HL-60/S4 treated with phorbol 12-myristate 13-acetate at 8.2 ng/mL for 4 days and 3 days (cell line): Measurements from ENCODE around the gene MRPL16.
"Not testable (repeated sequence)": the region's sequence is repeated elsewhere in the genome, so short reads cannot be mapped to it uniquely, and the experiment has no call there.

Experiments
- in situ Hi-C: fragments of 300-500 bp; cut with MboI; formaldehyde crosslinking; loops from 2 replicates; pipeline ENCODE4 v1.15.0; 2022; ENCODE audit warnings: low sequenced_read_pairs

MRPL16 gene

DNA sequence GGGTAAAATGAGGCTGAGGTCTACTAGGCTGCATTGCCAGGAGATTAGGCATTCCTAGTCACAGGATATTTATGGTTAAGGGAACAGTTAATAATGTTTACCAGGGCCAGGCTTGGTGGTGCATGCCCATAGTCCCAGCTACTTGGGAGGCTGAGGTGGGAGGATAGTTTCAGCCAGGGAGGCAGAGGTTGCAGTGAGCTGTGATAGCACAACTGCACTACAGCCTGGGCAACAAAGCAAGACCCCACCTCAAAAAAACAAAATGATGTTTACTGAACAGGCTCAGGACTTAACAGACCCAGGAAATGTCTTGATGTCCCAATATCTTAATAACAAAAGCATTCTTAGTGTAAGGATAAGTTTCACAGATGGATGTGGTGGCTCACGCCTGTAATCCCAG lies 2.8 kb upstream of the MRPL16 start:
- in situ Hi-C loops: no loop called here

DNA sequence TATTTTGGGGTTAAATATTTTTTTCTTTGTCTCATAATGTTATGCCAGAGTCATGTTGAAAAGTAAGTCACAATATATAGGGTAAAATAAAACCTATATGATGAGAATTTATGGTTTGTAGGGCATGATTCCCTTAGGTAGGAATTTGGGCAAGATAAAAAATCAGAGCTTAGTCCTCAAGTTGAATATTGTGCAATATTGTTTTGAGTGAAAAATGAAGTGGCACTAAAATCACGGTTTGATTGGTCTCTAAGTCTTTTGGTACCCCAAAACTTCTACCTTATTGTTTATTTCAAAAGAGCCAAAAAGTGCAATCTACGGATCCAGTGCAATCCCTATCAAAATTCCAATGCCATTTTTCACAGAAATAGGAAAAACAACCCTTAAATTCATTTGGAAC lies 1.6 kb upstream of the MRPL16 start:
- in situ Hi-C loops: no loop called here

DNA sequence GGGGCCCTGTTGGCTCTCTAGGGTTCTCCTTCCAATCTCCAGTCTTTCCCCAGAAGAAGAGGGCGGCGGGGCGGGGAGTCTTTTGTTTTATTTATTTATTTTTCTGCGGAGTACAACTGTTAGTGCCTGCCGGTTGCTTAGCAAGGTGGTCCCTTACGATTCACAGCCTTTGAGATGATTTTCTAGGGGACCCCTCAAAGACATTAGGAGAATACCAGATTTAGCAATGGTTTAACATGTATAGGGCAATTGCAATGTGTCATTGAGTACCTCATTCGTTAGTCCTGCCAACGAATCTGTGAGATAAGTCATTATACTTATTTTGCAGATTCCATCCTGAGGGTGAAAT lies 307 bp upstream of the MRPL16 start:
- in situ Hi-C loops: no loop called here

DNA sequence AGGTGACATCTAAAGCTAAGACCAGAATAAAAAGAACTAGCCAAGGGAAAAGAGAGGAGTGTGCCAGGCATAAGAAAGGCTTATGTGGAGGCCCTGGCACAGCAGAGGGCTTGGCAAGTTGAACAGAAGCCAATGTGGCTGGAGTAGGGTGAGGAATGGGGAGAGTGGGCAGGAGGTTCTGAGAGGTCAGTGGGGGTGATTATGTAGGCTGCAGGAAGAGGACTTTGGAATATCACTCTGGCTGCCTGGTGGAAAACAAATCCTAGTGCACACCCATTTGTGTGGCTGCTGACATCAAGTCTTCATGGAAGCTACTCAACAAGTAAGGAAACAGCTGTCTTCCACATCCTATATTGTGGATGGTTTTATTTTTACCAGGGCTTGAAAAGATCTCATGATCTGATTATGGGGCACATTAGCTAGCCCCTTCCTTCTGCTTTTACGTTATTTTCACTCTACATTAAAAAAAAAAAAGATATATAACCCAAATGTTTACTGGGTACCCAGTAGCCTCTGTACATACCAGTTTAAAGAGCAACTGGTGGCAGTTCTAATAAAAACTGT lies 3.4 kb downstream of the MRPL16 start:
- in situ Hi-C loops: no loop called here

DNA sequence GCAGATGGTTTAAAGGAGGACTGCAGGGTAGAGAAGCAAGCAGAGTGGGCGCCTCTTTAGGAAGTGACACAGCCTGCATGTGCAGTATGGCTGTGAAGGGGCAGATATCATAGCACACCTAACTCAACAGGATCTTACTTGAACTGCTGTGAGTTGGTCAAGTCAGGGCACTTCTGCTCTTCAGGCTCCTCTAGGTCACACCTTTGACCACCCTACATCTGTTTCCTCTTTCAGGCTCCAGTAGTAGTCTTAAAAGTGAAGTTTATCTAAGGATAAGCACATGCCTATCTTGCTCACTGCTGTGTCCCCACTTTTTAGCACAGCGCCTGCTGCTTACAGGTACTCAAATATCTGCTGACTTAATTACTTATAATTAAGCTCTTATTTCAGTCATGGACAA lies 6.5 kb downstream of the MRPL16 start:
- in situ Hi-C loops: loop anchor here (5.0 kb wide), 1 partner anchor 52 kb away; no protein-coding TSS in a partner anchor

DNA sequence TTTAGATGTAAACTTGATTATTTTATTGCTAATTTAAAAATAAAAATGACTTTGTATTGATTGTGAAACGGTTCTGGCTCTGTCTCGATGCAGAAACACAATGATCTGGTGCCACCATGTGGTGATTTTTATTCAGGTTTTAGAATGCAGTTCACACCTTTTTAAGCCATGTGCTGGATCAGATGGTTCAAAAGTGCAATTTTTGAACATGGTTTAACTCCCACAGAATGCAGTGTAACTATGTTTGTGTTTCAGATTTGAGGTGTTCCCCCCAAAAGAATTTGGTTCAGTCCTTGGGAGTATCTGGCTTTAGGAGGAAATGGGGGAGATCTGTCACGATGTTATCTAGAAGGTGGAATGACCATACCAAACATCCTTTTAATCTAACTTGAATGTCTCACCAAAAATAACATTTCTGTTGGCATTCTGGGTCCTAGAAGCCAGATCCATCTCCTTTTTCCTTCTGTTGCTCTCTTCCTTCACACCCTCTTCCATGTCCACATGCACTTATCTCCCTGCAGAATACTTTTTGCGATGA lies 7.9 kb downstream of the MRPL16 start:
- in situ Hi-C loops: loop anchor here (5.0 kb wide), 1 partner anchor 50 kb away; no protein-coding TSS in a partner anchor

DNA sequence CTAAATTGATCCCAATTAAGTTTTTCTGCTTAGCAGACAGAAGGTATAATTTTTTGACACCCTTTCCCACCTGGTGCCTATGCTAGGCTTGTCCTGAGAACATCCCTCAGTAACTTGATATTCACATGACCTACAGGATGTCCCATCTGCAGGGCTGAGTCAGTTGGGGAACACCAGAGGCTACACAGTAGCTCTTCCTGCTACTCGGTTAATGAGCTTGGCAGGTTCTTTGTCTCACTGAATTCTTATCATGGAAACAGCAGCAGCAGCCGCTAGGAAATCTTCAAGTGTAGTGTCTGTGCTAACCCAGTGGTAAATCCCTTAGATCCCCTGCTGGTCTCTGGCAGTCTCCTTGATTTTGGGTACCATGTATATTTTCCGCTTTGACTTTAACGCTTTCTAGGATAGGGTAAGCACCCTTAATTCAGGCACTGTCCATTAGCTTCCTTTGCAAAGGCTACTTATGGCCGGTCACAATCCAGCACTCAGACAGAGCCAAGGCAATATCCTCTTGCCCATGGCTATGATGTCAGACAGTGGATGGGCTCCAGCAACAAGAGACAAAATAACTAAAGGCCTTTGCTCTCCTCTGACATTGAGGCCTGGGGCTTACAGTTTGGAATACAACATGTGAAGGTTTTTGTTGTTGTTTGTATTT lies 8.5 kb downstream of the MRPL16 start:
- in situ Hi-C loops: loop anchor here (5.0 kb wide), 1 partner anchor 50 kb away; no protein-coding TSS in a partner anchor

DNA sequence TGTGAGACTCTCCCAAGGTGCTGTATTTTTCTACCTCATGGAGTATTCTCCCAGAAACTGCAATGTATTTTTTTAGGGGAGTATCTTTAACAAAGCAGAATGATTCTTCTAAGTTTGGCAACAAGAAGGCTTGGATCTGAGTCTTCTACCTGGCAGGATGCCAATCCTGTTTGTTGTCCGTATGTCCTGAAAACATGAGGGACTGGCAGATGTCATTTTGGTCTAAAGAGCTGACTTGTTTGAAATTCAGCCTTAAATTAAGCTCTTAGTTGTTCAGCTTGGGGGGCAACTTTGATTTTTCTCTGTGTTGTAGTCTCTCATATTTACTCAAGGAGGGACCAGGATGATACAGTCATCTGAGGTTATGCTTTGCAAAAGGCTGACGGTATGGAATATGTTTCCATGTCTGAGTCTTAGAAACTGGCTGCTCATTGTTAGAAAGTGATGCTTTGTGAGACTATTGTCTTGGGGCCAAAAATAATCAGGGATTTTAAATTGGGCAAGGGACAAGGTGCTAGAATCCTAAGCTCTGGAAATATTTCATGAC lies 9.3 kb downstream of the MRPL16 start:
- in situ Hi-C loops: loop anchor here (5.0 kb wide), 1 partner anchor 49 kb away; no protein-coding TSS in a partner anchor

DNA sequence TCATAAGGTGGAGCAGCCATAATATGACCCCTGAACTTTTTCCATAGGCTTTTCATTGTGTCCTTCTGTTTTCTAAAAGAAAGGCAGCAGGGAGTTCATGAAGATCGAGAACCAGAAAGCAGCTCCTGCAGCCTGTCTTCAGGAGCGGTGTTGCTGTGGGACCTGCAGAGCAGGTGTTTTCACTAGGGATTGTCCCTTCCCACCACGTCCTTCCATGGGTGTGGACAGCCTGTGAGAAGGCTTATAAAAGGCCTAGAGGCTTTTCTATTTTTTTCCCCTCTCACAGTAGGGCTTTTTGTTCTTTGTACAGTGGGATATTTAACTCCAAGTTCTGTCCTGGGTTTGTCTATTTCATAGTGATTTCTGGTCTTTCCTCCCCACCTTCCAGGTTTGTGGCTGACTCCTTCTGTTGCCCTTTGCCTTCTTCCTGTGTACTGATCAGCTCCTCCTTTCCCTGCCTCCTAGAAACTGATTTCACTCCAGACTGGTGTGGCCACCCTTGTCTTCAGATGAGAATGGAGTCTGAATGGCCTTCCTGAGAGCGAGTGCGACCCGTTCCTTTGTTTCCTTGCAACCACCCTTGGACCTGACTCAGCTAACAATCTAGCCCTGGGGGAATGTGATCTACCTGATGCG lies 10.1 kb downstream of the MRPL16 start:
- in situ Hi-C loops: loop anchor here (5.0 kb wide), 1 partner anchor 48 kb away; no protein-coding TSS in a partner anchor

DNA sequence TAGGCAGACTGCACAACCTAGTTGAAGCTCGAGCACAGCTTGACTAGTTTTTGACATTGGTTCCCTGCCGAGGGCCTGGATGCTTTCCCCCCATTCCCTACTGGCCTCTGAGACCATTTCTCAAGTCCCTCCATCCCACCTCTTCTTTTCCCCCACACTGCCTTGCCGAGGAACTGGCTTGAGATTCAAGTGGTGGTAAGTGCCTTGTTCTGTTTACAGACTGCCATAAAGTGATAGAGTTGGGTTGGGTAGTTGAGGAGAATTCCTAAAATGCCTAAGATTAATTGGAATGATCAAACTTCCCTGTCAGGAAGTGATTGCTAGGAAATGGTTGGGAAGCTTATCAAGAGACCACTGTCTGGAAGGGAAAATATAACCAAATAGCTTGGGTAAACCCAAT lies 16.2 kb downstream of the MRPL16 start:
- in situ Hi-C loops: no loop called here

DNA sequence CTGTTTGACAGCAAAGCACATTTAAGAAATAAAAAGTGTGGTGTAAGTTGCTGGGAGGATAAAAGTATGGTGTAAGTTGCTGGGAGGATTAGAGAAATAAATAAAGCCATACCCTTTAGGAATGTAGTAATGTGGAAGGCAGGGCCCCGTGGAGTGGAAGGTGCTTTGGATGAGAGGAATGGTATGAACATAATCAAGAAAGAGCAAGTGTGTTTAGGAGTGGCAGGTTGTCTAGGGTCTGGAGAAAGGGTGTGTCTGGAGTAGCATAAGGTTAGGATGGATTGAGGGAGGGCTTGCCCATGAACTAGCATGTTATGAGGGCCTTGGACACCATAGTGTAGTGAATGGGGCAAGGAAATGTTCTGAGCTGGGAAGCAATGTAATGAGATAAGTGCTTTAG lies 18.1 kb downstream of the MRPL16 start:
- in situ Hi-C loops: no loop called here

DNA sequence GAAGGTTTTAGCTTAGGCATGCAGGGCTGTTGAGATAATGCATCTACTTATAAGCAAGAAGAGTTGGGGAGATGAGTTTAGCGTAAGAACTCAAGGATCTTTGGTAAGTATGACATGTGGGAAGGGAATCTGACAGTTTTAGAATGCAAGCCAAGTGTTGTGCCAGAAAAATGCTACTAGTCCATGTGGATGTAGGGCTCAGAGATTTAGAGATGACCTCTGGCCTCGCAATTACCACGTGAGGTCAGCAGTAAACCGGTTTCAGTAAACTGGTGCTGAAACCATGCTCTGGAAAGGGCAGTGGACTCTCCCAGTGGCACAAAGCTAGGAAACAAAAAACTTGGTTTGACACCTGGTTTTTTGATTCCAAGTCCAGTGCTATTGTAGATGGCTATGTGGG lies 18.9 kb downstream of the MRPL16 start:
- in situ Hi-C loops: no loop called here

DNA sequence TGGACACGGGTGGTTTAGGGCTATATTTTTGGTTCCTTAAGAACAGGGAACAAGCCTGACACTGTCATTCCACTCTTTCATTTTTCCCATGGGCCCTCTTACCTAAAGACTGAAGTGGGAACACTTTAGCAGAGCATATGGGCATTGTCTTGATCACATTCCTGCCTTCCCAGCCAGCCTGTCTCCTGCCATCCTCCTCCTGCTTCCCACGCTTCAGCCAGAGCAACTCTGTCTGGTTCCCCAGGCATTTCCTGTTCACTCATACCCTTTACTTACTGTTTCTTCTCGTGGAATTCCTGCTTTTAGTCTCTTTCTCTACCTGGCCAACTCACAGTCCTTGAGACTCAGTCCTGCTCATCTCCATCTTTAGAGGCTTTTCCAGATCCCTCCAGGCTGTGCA lies 22.8 kb downstream of the MRPL16 start:
- in situ Hi-C loops: no loop called here

DNA sequence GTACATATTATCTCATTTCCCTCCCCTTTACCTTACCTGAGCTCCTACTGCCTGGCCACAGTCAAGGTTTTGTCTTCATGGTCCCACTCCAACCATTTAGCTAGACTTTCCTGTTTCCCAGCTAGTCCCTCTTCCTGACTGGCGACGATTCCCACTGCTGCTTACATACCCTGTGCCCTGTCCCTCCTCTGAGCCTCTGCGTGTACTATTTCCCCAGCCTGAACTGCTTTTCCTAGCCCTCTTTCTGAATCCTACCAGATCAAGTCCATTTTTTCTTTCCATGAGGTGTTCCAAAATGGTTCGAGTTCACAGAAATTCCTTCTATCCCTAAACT lies 23.4 kb downstream of the MRPL16 start:
- in situ Hi-C loops: no loop called here

DNA sequence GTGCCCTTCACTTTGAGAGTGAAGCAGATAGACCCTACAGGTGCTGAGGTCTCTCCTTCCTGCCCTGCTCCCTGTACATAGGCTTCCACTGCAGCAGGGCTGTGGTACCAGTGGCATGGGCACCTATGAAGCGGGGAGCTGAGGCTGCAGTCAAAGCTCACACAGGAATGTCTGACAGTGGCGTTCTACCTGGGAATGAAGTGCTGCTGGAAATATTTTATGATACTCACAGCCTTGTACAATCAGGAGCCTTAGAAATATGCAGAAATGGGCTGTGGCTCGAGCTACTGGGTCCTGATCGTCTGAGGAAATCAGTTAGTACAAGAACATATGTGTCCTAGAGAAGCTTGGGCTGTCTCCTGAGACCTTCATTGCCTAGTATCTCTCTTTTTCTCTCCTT lies 24.8 kb downstream of the MRPL16 start:
- in situ Hi-C loops: no loop called here

DNA sequence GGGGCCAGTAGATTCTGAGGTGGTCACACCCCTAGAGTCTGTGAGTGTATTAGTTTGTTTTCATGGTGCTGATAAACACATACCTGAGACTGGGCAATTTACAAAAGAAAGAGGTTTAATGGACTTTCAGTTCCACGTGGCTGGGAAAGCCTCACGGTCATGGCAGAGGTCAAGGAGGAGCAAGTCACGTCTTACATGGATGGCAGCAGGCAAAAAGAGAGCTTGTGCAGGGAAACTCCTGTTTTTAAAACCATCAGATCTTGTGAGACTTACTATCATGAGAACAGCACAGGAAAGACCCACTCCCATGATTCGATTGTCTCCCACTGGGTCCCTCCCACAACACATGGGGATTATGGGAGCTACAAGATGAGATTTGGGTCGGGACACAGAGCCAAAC lies 26.1 kb downstream of the MRPL16 start:
- in situ Hi-C loops: not testable (repeated sequence)

DNA sequence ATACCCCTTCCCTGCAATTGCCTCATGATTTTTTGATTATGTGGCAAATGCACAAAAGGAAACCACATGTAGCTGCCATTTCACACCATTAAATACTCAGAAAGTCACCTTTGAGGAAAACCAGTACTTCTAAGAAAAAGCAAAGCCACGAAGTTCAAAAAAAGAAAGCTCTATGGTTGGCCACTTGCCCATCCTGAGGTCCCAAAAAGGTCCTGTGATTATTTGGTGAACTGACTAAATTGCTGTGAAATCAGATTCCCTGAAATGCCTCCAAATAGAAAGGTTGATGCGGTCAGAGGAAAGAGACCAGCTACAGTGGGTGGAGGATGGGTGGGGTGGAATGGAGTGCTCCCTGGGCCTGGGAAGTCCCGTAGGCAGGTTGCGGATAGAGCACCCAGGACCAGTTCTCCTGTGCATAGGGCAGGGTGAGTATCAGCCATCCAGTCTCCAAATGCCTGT lies 26.9 kb downstream of the MRPL16 start:
- in situ Hi-C loops: no loop called here

DNA sequence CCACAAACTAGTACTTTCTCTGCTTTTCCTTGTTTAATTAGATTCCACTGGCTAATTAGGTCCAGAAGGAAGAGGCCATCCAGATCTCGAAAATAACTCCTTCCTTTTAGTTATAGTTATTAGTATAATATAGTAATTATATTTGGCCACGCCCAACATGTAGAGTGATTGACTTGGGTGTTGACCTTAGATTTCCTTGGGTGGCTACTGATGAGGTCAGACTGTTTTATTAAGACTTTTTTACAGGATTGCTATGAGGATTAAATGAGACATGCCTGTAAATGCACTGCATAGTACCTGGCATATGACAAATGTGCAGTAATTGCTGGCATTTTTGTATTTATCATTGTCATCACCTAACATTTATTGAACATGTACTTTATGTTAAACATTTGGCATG lies 28.5 kb downstream of the MRPL16 start:
- in situ Hi-C loops: no loop called here

DNA sequence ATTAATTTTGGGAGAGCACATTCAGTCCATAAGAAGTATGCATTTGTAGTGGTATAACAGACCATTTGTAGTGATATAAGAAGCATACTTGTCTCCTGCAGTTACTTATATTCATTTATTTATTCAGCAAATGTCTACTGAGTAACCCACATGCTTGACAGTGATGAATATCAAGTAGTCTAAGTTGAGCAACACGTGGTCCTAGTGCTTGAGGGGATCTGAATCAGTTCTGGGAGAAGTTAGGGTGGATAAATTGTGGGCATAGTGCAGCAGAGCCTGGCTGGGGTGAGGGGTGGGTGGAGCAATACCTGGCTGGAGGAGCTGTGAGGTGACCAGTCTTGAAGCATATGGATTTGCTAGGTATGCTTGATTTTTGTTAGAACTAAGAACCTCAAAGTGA lies 31.1 kb downstream of the MRPL16 start:
- in situ Hi-C loops: no loop called here

DNA sequence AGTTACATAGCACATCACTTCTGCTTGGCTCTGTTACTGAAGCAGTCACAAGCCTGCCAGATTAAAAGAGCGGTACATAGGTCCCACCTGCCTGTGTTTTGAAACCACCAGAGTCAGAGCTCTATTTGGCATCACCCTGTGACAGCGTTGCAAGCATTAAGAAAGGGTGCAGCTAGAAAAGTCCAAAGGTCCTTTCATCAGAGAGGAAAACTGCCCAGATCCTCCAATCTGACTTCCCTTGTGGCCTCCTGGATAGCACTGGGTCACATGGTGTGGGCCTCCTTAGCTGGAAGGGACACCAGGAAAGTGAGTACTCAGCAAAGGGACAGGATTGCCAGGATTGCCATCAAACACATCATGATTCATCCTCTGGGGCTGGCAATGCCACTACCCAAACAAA lies 32.5 kb downstream of the MRPL16 start:
- in situ Hi-C loops: no loop called here

DNA sequence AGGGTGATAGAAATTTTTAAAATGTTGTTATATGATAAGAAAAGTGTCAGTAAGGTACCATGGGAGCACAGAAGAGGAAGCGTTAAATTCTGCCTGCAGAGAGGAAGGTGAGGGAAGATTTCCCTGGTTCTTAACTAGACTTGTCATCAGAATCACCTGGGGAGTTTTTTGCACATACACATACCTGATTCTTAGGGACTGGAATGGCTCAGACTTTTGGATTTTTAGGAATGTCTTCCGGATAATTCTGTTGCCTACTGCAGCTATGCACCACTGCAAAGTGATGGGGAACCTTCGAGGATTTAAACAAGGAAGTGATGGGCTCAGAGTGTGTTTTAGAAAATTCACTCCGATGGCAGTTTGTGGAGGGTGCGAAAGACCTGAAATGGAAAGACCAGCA lies 33.5 kb downstream of the MRPL16 start:
- in situ Hi-C loops: no loop called here
